GM12891 (cell line): ENCODE measurements around the gene GPSM1.
"Not testable (repeated sequence)": the region's sequence is repeated elsewhere in the genome, so short reads cannot be mapped to it uniquely, and the experiment has no call there.

Experiments
- DNase-seq: peaks from one replicate; pipeline ENCODE4 v3.0.0; 2011; ENCODE audit warnings: low spot score; ENCODE audit not compliant: insufficient read length
- FAIRE-seq: peaks from 2 replicates; lab custom pipeline; 2011; peaks lifted over from hg19 to GRCh38; lab: Jason Lieb, UNC
- PAX5 ChIP-seq: IDR thresholded peaks from 2 replicates; pipeline ENCODE4 v1.6.1; 2011; ENCODE audit warnings: low read length, moderate library complexity, mild to moderate bottlenecking; ENCODE audit not compliant: insufficient read depth, severe bottlenecking
- POLR2A ChIP-seq: IDR thresholded peaks from 2 replicates; pipeline ENCODE4 v1.6.1; 2011; ENCODE audit warnings: low read depth, low read length, control low read depth
- POLR2AphosphoS5 ChIP-seq: IDR thresholded peaks from 2 replicates; pipeline ENCODE4 v1.6.1; 2011; ENCODE audit warnings: low read depth, low read length, control low read depth
- POU2F2 ChIP-seq: IDR thresholded peaks from 2 replicates; pipeline ENCODE4 v1.6.1; 2011; ENCODE audit warnings: low read depth, mild to moderate bottlenecking, control low read depth, low read length, moderate library complexity
- SPI1 ChIP-seq: IDR thresholded peaks from 2 replicates; pipeline ENCODE4 v1.6.1; 2011; ENCODE audit warnings: low read depth, low read length, control low read depth
- TAF1 ChIP-seq: IDR thresholded peaks from 2 replicates; pipeline ENCODE4 v1.6.1; 2011; ENCODE audit warnings: low read depth, low read length, control low read depth

Gene GPSM1

GRCh38 chr9:136318111-136318775, 9.1 kb upstream of the GPSM1 start:
- DNase-seq (no peak), FAIRE-seq (no peak)
- TF ChIP-seq SPI1 (no peak), TAF1 (no peak)

GRCh38 chr9:136318776-136319241, 8.5 kb upstream of the GPSM1 start:
- DNase-seq (no peak), FAIRE-seq (no peak)
- TF ChIP-seq TAF1 (no peak), POLR2A (no peak), POU2F2 (no peak), POLR2AphosphoS5 (no peak), PAX5 (no peak), SPI1 (no peak)

DNA sequence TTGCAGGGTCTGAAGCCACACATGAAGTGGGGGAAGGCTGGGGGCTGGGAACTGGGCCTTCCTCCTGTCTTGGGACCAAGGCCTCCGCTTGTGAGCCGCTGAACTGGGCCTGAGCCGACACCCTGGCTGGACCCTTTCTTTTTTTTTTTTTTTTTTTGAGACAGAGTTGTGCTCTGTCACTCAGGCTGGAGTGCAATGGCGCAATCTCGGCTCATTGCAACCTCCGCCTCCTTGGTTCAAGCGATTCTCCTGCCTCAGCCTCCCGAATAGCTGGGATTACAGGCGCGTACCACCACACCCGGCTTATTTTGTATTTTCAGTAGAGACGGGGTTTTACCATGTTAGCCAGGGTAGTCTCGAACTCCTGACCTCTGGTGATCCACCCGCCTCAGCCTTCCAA, 8.1 kb upstream of the GPSM1 start:
- not testable (repeated sequence) for DNase-seq, FAIRE-seq

DNA sequence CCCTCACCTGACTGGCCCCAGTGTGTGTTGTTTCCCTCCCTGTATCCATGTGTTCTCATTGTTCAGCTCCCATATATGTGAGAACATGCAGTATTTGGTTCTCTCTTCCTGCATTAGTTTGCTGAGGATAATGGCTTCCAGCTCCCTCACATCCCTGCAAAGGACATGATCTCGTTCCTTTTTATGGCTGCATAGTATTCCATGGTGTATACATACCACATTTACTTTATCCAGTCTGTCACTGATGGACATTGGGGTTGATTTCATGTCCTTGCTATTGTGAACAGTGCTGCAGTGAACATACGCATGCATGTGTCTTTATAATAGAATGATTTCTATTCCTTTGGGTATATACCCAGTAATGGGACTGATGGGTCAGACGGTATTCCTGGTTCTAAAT, 7.4 kb upstream of the GPSM1 start:
- FAIRE-seq, DNase-seq: not testable (repeated sequence)

DNA sequence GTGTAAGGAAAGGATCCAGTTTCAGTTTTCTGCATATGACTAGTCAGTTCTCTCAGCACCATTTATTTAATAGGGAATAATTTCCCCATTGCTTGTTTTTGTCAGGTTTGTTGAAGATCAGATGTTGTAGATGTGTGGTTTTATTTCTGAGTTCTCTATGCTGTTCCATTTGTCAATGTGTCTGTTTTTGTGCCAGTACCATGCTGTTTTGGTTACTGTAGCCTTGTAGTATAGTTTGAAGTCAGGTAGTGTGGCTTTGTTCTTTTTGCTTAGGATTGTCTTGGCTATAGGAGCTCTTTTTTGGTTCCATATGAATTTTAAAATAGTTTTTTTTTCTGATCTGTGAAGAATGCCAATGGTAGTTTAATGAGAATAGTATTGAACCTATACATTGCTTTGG, 6.4 kb upstream of the GPSM1 start:
- not testable (repeated sequence) for FAIRE-seq, DNase-seq

DNA sequence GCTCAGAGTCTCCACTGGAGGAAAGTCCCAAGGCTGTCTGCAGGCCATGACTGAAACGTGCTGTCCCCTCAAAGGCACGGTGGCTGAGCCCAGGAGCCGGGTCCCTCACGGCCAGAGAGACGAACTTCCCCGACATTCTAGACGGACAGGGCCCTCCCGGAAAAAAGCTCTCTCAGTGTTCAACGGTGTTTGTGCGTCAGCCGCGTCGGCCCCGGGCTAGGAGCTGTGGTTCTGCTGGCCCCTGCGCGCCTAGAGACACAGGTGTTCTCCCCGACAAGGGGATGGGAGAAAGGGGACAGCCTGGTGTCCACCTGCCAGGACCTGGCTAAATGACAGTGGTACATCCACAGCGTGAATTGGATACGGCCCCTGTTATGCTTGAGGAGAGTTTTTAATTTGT, 5.8 kb upstream of the GPSM1 start:
- FAIRE-seq: no peak
- DNase-seq: no peak
- TF ChIP-seq SPI1 (no peak), PAX5 (no peak), TAF1 (no peak), POU2F2 (no peak), POLR2AphosphoS5 (no peak), POLR2A (no peak)

DNA sequence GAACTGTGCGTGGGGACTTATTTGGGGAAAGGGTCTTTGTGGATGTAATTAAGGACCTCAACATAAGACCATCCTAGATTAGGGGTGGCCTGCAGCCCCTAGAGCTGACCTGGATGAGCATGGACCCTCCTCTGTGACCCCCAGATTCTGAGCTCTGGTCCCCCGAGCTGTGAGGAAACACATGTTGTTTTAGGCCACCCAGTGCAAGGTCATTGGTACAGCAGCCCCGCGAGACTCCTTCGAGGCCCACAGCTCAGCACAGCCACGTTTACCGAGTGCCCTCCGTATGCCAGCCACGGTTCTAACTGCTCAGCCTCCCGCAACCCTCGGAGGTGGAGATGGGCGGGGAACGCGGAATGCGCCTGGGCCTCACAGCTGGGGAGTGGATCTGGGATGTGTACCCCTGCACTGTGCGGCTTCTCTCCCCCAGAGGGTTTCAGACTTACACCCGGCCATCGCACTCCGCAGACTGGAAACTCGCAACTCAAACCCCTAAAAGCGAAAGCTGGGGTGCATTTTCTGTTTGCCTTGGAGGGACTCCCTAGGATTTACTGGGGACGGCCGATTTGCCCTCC, 4.5 kb upstream of the GPSM1 start:
- FAIRE-seq: no peak
- TF ChIP-seq POLR2AphosphoS5: no peak
- TF ChIP-seq PAX5: no peak
- no peak for TF ChIP-seq SPI1
- no peak for TF ChIP-seq POLR2A
- no peak for TF ChIP-seq TAF1
- TF ChIP-seq POU2F2: no peak
- no peak for DNase-seq

DNA sequence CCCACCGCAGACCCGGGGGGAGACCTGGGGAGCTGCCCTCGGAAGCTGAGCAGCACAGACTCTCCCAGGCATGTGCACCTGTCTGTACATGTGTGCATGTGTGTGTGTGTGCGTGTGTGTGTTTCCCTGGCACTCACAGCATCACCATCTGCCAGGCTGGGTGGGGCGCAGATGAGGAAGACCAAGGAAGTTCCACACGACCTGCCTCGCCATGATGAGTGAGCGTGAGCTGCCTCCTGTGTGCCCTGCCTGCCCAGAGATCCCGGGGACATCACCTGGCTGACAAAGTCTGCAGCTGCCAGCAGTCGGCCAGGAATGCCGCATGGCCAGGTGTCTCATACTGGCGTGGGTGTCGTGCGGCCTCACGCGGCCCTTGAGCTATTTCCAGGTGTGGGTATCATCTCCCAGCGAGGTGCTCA, 4.0 kb upstream of the GPSM1 start:
- FAIRE-seq (no peak), DNase-seq (no peak)
- no peak for TF ChIP-seq PAX5
- TF ChIP-seq POU2F2: no peak
- TF ChIP-seq TAF1: no peak
- TF ChIP-seq POLR2AphosphoS5: no peak

DNA sequence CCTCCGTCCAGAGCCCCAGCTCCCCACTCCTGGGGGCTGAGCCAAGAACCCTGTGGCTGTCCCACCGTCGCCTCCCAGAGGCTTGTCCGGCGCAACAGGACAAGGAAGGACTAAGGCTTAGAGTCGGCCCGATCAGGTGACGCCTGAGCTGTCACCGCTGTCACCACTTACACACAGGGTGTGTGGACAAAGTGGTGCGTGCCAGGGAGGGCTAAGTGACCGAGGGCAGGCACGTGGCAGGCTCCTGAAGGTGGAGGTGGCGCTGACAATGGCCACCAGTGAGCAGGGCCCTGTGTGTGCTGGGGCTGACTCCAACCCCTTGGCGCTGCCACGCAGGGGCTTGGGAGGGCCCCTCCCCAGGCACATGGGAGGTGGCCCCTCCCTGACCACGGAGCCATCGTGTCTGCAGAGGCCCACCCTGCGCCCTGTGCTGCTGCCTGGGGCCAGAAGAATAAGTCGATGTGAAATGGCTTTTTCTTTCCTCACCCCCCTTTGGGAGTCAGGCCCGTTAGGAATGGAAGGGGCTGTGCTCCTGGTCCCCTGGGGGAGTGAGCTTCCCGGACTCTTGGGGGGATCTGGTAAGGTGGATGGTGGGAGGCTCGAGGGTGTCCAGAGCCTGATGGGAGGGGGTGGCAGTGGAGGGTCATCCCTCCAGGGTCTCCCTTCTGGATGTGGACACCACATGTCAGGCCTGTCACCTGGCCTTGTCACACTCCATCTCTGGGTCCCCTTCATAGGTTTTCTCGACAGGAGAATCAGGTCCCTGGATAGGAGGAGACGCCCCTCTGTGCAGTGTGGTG, 2.6 kb upstream of the GPSM1 start:
- FAIRE-seq (no peak), DNase-seq (no peak)

DNA sequence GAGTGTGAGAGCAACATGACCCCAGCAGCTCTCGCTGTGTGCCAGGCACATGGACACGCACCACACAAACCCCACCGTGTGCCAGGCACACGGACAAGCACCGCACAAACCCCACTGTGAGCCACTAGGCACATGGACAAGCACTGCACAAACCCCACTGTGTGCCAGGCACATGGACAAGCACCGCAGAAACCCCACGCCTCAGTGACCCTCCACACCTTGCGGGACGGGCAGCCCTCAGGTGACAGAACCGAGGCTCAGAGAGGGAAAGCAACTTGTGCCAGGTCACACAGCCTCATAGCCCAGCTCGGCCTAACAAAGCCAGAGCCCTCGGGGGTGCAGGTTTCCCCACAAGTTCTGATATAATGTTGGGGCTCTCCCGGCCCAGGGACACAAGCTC, 2.0 kb upstream of the GPSM1 start:
- no peak for TF ChIP-seq POU2F2
- no peak for TF ChIP-seq POLR2AphosphoS5
- TF ChIP-seq POLR2A: no peak
- no peak for TF ChIP-seq TAF1
- no peak for TF ChIP-seq PAX5
- DNase-seq (no peak), FAIRE-seq (no peak)

More for the DNA sequence above, 2.6 kb upstream of the GPSM1 start:
- no peak for TF ChIP-seq PAX5
- no peak for TF ChIP-seq TAF1
- TF ChIP-seq POLR2AphosphoS5: no peak
- TF ChIP-seq POLR2A: no peak
- TF ChIP-seq POU2F2: no peak

- no peak for FAIRE-seq
- no peak for TF ChIP-seq TAF1
- no peak for TF ChIP-seq SPI1
- no peak for TF ChIP-seq PAX5
- TF ChIP-seq POLR2A: no peak
- no peak for TF ChIP-seq POU2F2
- no peak for TF ChIP-seq POLR2AphosphoS5
- DNase-seq: no peak
Observed at GRCh38 chr9:136326061-136326760, 1.1 kb upstream of the GPSM1 start.
